GM12878 (cell line): Measurements from ENCODE around the gene PUSL1. TPM values are rescaled to one million over a fixed set of nuclear protein-coding genes. Genes with fewer than 3 reads are reported as not detected.

Experiments
- ATAC-seq: fragments of 200-7000 bp; cut with Tn5 transposase; 3 replicates; pipeline ENCODE4 v1.9.1; 2020; ENCODE audit warnings: mild to moderate bottlenecking, moderate library complexity
- BruUV-seq: library from RNA; stranded (reverse); fragments of 400-500 nt; replicated peaks from 2 replicates; lab custom pipeline; 2021; lab: Mats Ljungman, UMichigan
- CTCF ChIA-PET: fragments of 300-600 bp; sonication (Branson Sonifier 250); formaldehyde crosslinking; extraction: SDS; loops from one replicate; lab custom pipeline; 2021; ENCODE audit warnings: inconsistent platforms; lab: Yijun Ruan, JAX
- POLR2A ChIA-PET: fragments of 350-600 bp; formaldehyde crosslinking; extraction: SDS; loops from one replicate; lab custom pipeline; 2021; ENCODE audit warnings: inconsistent platforms; lab: Charles Lee
- RAD21 ChIA-PET: fragments of 300-600 bp; sonication (Branson Sonifier 250); formaldehyde crosslinking; loops from one replicate; lab custom pipeline; 2023; ENCODE audit warnings: antibody characterized with exemption; ENCODE audit not compliant: unreplicated experiment; lab: Charles Lee
- SMC1A ChIA-PET: fragments of 300-600 bp; sonication (Branson Sonifier 250); formaldehyde crosslinking; loops from one replicate; lab custom pipeline; 2023; ENCODE audit not compliant: unreplicated experiment, uncharacterized antibody; lab: Charles Lee
- DNase-seq: peaks from one replicate; pipeline ENCODE4 v3.0.0-alpha.2; 2011; ENCODE audit warnings: low read depth, low spot score
- FAIRE-seq: peaks from 3 replicates; lab custom pipeline; 2011; peaks lifted over from hg19 to GRCh38; lab: Jason Lieb, UNC
- H2AFZ ChIP-seq: 2 replicates; pipeline ENCODE4 v1.6.0; 2011; ENCODE audit warnings: low read depth, low read length, control low read depth; ENCODE audit not compliant: control insufficient read depth
- H3K27ac ChIP-seq: 2 replicates; pipeline ENCODE4 v1.5.1; 2011; ENCODE audit warnings: control low read depth; ENCODE audit not compliant: control insufficient read depth, insufficient read depth
- H3K27me3 ChIP-seq, 2 experiments: replicated peaks in 1 of 2; 2 replicates each; pipeline versions ENCODE4 v1.6.0 to v1.6.1; 2011; ENCODE audit warnings: low read length in 1 of 2; ENCODE audit not compliant: control insufficient read depth in 2 of 2, insufficient read depth in 2 of 2
- H3K36me3 ChIP-seq, 2 experiments: 2 replicates each; pipeline ENCODE4 v1.5.1; 2011; ENCODE audit warnings: low read length in 1 of 2; ENCODE audit not compliant: control insufficient read depth in 2 of 2, insufficient read depth in 2 of 2
- H3K4me1 ChIP-seq: 2 replicates; pipeline ENCODE4 v1.6.1; 2011; ENCODE audit warnings: mild to moderate bottlenecking, low read length, moderate library complexity, mixed read lengths; ENCODE audit not compliant: control insufficient read depth, insufficient read depth
- H3K4me2 ChIP-seq: 2 replicates; pipeline ENCODE4 v1.6.0; 2011; ENCODE audit warnings: control low read depth; ENCODE audit not compliant: control insufficient read depth, insufficient read depth
- H3K4me3 ChIP-seq: fragments of 200-600 bp; sonication (generic); 2 replicates; pipeline ENCODE4 v1.5.1; 2016
- H3K79me2 ChIP-seq: 2 replicates; pipeline ENCODE4 v1.6.0; 2011; ENCODE audit warnings: low read length; ENCODE audit not compliant: control insufficient read depth, insufficient read depth
- H3K9ac ChIP-seq: 2 replicates; pipeline ENCODE4 v1.8.0; 2011; ENCODE audit warnings: low read length, control low read depth, mixed read lengths; ENCODE audit not compliant: control insufficient read depth, insufficient read depth
- H3K9me3 ChIP-seq: replicated peaks from 3 replicates; pipeline ENCODE4 v1.5.1; 2011; ENCODE audit warnings: mild to moderate bottlenecking, low read length; ENCODE audit not compliant: control insufficient read depth, insufficient read depth
- H4K20me1 ChIP-seq: 2 replicates; pipeline ENCODE4 v1.6.0; 2011; ENCODE audit not compliant: control insufficient read depth, insufficient read depth
- ATF7 ChIP-seq: fragments of 450-650 bp; IDR thresholded peaks from 2 replicates; pipeline ENCODE4 v1.6.1; 2016; ENCODE audit warnings: low read depth, mild to moderate bottlenecking
- BRCA1 ChIP-seq: IDR thresholded peaks from 2 replicates; pipeline ENCODE4 v1.6.1; 2011; ENCODE audit warnings: low read depth, low read length, improper control_type of control experiment
- E2F8 ChIP-seq: fragments of 450-650 bp; IDR thresholded peaks from 2 replicates; pipeline ENCODE4 v1.6.1; 2018; ENCODE audit warnings: mild to moderate bottlenecking, low read depth, moderate library complexity; ENCODE audit not compliant: partially characterized antibody
- EP300 ChIP-seq, 2 experiments: fragments of 150-350 bp in 1 of 2; IDR thresholded peaks; 2 replicates each; pipeline ENCODE4 v1.6.1; 2011 to 2012; ENCODE audit warnings: low read depth in 2 of 2, low read length in 2 of 2, borderline replicate concordance in 1 of 2, improper control_type of control experiment in 1 of 2, inconsistent platforms in 1 of 2; ENCODE audit not compliant: control insufficient read depth in 1 of 2
- IKZF1 ChIP-seq: fragments of 450-650 bp; conservative IDR thresholded peaks from 2 replicates; pipeline ENCODE4 v1.6.1; 2017; ENCODE audit warnings: antibody characterized with exemption, mild to moderate bottlenecking
- IRF4 ChIP-seq: IDR thresholded peaks from 2 replicates; pipeline ENCODE4 v1.6.1; 2011; ENCODE audit warnings: low read depth, low read length
- POLR2A ChIP-seq: IDR thresholded peaks from 2 replicates; pipeline ENCODE4 v1.6.1; 2011; ENCODE audit warnings: low read depth, mild to moderate bottlenecking, low read length
- RUNX3 ChIP-seq: IDR thresholded peaks from 2 replicates; pipeline ENCODE4 v1.6.1; 2012; ENCODE audit warnings: low read length, inconsistent platforms
- SMAD5 ChIP-seq: IDR thresholded peaks from 2 replicates; pipeline ENCODE4 v1.6.1; 2016; ENCODE audit warnings: antibody characterized with exemption, low read depth
- SMARCA5 ChIP-seq: fragments of 450-650 bp; IDR thresholded peaks from 2 replicates; pipeline ENCODE4 v1.6.1; 2017; ENCODE audit warnings: mild to moderate bottlenecking
- STAT3 ChIP-seq: IDR thresholded peaks from 2 replicates; pipeline ENCODE4 v1.6.1; 2011; ENCODE audit warnings: low read depth, low read length, improper control_type of control experiment
- TCF12 ChIP-seq: IDR thresholded peaks from 2 replicates; pipeline ENCODE4 v1.6.1; 2011; ENCODE audit warnings: low read depth, mild to moderate bottlenecking, low read length
- TCF3 ChIP-seq: IDR thresholded peaks from 2 replicates; pipeline ENCODE4 v1.6.1; 2012; ENCODE audit warnings: low read depth, mild to moderate bottlenecking, low read length, borderline replicate concordance; ENCODE audit not compliant: insufficient read depth
- ZNF274 ChIP-seq: IDR thresholded peaks from one replicate; pipeline ENCODE4 v1.8.0; 2011; ENCODE audit not compliant: insufficient read length, insufficient read depth
- WGBS: methylation state at CpG from one replicate; pipeline ENCODE4 v1.1.6; 2016; ENCODE audit warnings: low lambda C conversion rate; ENCODE audit not compliant: insufficient replicate concordance, insufficient coverage; ENCODE audit errors: missing lambda C conversion rate; 5-methylcytosine and 5-hydroxymethylcytosine counted together
- in situ Hi-C: fragments of 300-500 bp; cut with MboI; formaldehyde crosslinking; loops from 9 replicates; pipeline ENCODE4 v1.14.3; 2018; ENCODE audit warnings: mixed read lengths
- intact Hi-C: fragments of 100-400 bp; cut with micrococcal nuclease; formaldehyde crosslinking; loops from one replicate; pipeline ENCODE4 v1.14.2; 2022; ENCODE audit not compliant: unreplicated experiment
- polyA plus RNA-seq, 11 experiments: library from polyadenylated mRNA; depleted of rRNA in 4 of 11; unstranded in 6 of 11; stranded (reverse) in 5 of 11; fragments of >200 nt; fragmentation: Nextera tagmentation in 4 of 11; fragmentation: Illumina TruSeq in 1 of 11; extraction: Ambion mirVana in 4 of 11; extraction: Trizol in 1 of 11; gene quantifications; 1 replicate in 1 of 11; 2 replicates in 10 of 11; pipeline versions ENCODE4 v1.2.1 to v1.2.3, GENCODE V29; 2011 to 2016; ENCODE audit warnings: inconsistent platforms in 2 of 11, missing spikeins in 2 of 11, low read depth in 1 of 11
- total RNA-seq, 4 experiments: library from RNA; depleted of rRNA in 3 of 4; stranded (reverse); fragments of >200 nt in 3 of 4; fragmentation: Illumina TruSeq in 1 of 4; extraction: Trizol in 1 of 4; gene quantifications; 2 replicates each; pipeline versions ENCODE4 v1.2.1 to v1.2.3, GENCODE V29; 2013 to 2021

Gene PUSL1
- total and polyA plus RNA-seq, 10 of the 15 experiments (the other 5 are each of a cell fraction or from before 2014, with no cell fraction given): 0.16 to 28.4 (median 15.1) TPM

- TF ChIP-seq STAT3 (no peak), EP300 (IDR thresholded peaks at IDR 0.05; ENCODE audit: borderline replicate concordance in 1 of 2, control insufficient read depth in 1 of 2, low read depth in 2 of 2, low read length in 2 of 2) (no peak), RUNX3 (no peak)
- TF ChIP-seq, all 136 proteins: peak for 0
These were observed 17.3 kb upstream of the PUSL1 start (continued) for GRCh38 chr1:1291023-1291528.

GRCh38 chr1:1291548-1292441 lies 16.6 kb upstream of the PUSL1 start:
- intact Hi-C loops (loop anchor here (2.0 kb wide), 3 partner anchors 169 to 307 kb away; no protein-coding TSS in a partner anchor), in situ Hi-C loops (no loop called here)
- Histone ChIP-seq H3K4me3 (no peak overlapping the region), H3K36me3 (no peaks in the 10 kb centered on the region), H3K27ac (no peak overlapping the region), H3K27me3 (no peaks in the 10 kb centered on the region), H3K79me2 (no peaks in the 10 kb centered on the region), H3K4me1 (no peaks in the 10 kb centered on the region), H3K4me2 (no peak overlapping the region), H3K9ac (no peak overlapping the region), H4K20me1 (no peaks in the 10 kb centered on the region), H2AFZ (no peak overlapping the region), H3K9me3 (no peaks in the 10 kb centered on the region)
- ATAC-seq: peak; percentile 96
- no peak for DNase-seq
- ChIA-PET SMC1A (interaction anchor here (1.0 to 2.8 kb wide), 8 partner anchors 9 to 307 kb away, joined by 3 to 23 read pairs (median 4); no protein-coding TSS in a partner anchor), POLR2A (interaction anchor here (1.0 to 1.2 kb wide), 2 partner anchors 41 to 169 kb away, joined by 4 read pairs; no protein-coding TSS in a partner anchor), CTCF (interaction anchor here (0.6 to 2.7 kb wide), 18 partner anchors 11 to 386 kb away, joined by 3 to 57 read pairs (median 3); no protein-coding TSS in a partner anchor), RAD21 (interaction anchor here (0.7 to 3.1 kb wide), 14 partner anchors 13 to 309 kb away, joined by 3 to 63 read pairs (median 4); partner anchors contain the start of genes C1orf159 and TNFRSF18)
- 35% methylated on average over 45 of the region's 45 CpGs for WGBS
- no TSS peak for BruUV-seq
- FAIRE-seq: no peak
- 0 out of 2 replicates have a peak, but pooled peaks have one; percentile 49 for TF ChIP-seq TCF3
- TF ChIP-seq TCF12: 0 out of 2 replicates have a peak, but pooled peaks have one; percentile 55
- no peak for TF ChIP-seq SMAD5
- no peak for TF ChIP-seq IKZF1
- peak; percentile 60 for TF ChIP-seq POLR2A
- no peak for TF ChIP-seq ZNF274
- no peak for TF ChIP-seq BRCA1
- no peak for TF ChIP-seq E2F8
- 0 out of 2 replicates have a peak, but pooled peaks have one; percentile 52 for TF ChIP-seq SMARCA5
- TF ChIP-seq ATF7: no peak
- no peak for TF ChIP-seq IRF4
